Upper lobe of left lung (tissue), 6 donors: ENCODE results near the gene EPC1. TPM values are rescaled to one million over a fixed set of nuclear protein-coding genes. Genes with fewer than 3 reads are reported as not detected.
"Not testable (repeated sequence)": the region's sequence is repeated elsewhere in the genome, so short reads cannot be mapped to it uniquely, and the experiment has no call there.

ENCODE experiments used
- ATAC-seq, 2 donors: fragments of 200-7000 bp; cut with Tn5 transposase; one replicate each; pipeline ENCODE4 v1.9.1; 2022; ENCODE audit warnings: mild to moderate bottlenecking in 2 of 2, moderate library complexity in 2 of 2; ENCODE audit not compliant: low FRiP score in 2 of 2
- DNase-seq, 2 donors: peaks; one replicate each; pipeline ENCODE4 v3.0.0-alpha.2; 2019 to 2020
- H3K27ac ChIP-seq, 4 donors: fragments of 200-600 bp; sonication (generic); one replicate each; pipeline ENCODE4 v1.5.1; 2016 to 2019
- H3K27me3 ChIP-seq, 4 donors: fragments of 200-600 bp; sonication (generic); one replicate each; pipeline ENCODE4 v1.5.1; 2017 to 2019
- H3K36me3 ChIP-seq, 4 donors: fragments of 200-600 bp; sonication (generic); one replicate each; pipeline ENCODE4 v1.5.1; 2016 to 2019
- H3K4me1 ChIP-seq, 4 donors: fragments of 200-600 bp; sonication (generic); one replicate each; pipeline ENCODE4 v1.5.1; 2018 to 2019
- H3K4me3 ChIP-seq, 4 donors: fragments of 200-600 bp; sonication (generic); one replicate each; pipeline ENCODE4 v1.5.1; 2017 to 2019; ENCODE audit warnings: mild to moderate bottlenecking in 2 of 4, moderate library complexity in 1 of 4
- H3K9me3 ChIP-seq, 4 donors: fragments of 200-600 bp; sonication (generic); one replicate each; pipeline ENCODE4 v1.5.1; 2018 to 2019
- CTCF ChIP-seq, 6 experiments: fragments of 450-650 bp in 4 of 6; fragments of 200-600 bp in 2 of 6; sonication (generic) in 2 of 6; IDR thresholded peaks; one replicate each; pipeline ENCODE4 v1.5.1; 2016 to 2019; ENCODE audit warnings: antibody characterized with exemption in 6 of 6
- EP300 ChIP-seq, 4 donors: sonication (generic); formaldehyde crosslinking; IDR thresholded peaks; one replicate each; pipeline ENCODE4 v1.5.1; 2017; ENCODE audit warnings: antibody characterized with exemption in 4 of 4, control low read depth in 2 of 4
- POLR2A ChIP-seq, 4 donors: fragments of 450-650 bp; IDR thresholded peaks; one replicate each; pipeline ENCODE4 v1.5.1; 2016 to 2017; ENCODE audit warnings: antibody characterized with exemption in 4 of 4, mild to moderate bottlenecking in 2 of 4
- POLR2AphosphoS5 ChIP-seq, 2 donors: sonication (generic); formaldehyde crosslinking; IDR thresholded peaks; one replicate each; pipeline ENCODE4 v1.5.1; 2017; ENCODE audit warnings: antibody characterized with exemption in 2 of 2
- WGBS, 2 donors: methylation state at CpG; one replicate each; pipeline ENCODE4 v1.1.5; 2017 to 2018; 5-methylcytosine and 5-hydroxymethylcytosine counted together
- total RNA-seq, 6 donors: library from RNA; depleted of rRNA in 4 of 6; stranded (reverse); fragments of >200 nt in 4 of 6; gene quantifications; one replicate each; pipeline versions ENCODE4 v1.1.0 to v1.2.1, GENCODE V29; 2016 to 2021
- donor health status: DM: no; HTN: no; CAD: no; lungs with moderate emphysema.
- donor health status: DM: no; HTN: yes; CAD: no; lungs with severe emphysema.

EPC1 gene
- total RNA-seq, 6 donors from 2014 or later: 26.2 to 82.8 (median 36.7) TPM

- H3K36me3 ChIP-seq: no peaks in the 10 kb centered on the region
- TF ChIP-seq CTCF (IDR thresholded peaks at IDR 0.05): no peak
- no peak for TF ChIP-seq POLR2A (IDR thresholded peaks at IDR 0.05)
- no peak for TF ChIP-seq POLR2AphosphoS5 (IDR thresholded peaks at IDR 0.05)
- no peak for TF ChIP-seq EP300 (IDR thresholded peaks at IDR 0.05)
- no peak overlapping the region for H3K4me3 ChIP-seq
- H3K27ac ChIP-seq: no peak overlapping the region
- ATAC-seq (no peak), DNase-seq (no peak)
- WGBS, 2 donors: 71 to 85% methylated on average over 3 of the region's 3 CpGs
- no peaks in the 10 kb centered on the region for H3K27me3 ChIP-seq
- H3K9me3 ChIP-seq: peaks cover 0 to 8% (median 0%) of the 10 kb centered on the region in 4 donors
- no peaks in the 10 kb centered on the region for H3K4me1 ChIP-seq
Measured at GRCh38 chr10:32229170-32229569, 117.8 kb downstream of the EPC1 start.

GRCh38 chr10:32227802-32228201 lies 119.2 kb downstream of the EPC1 start:
- WGBS, 2 donors: 37 to 81% methylated on average over 2 of the region's 2 CpGs
- no peaks in the 10 kb centered on the region for H3K4me1 ChIP-seq
- H3K36me3 ChIP-seq: no peaks in the 10 kb centered on the region
- DNase-seq (no peak), ATAC-seq (no peak)
- no peak overlapping the region for H3K4me3 ChIP-seq
- no peaks in the 10 kb centered on the region for H3K9me3 ChIP-seq
- no peaks in the 10 kb centered on the region for H3K27me3 ChIP-seq
- no peak overlapping the region for H3K27ac ChIP-seq
- TF ChIP-seq POLR2AphosphoS5 (IDR thresholded peaks at IDR 0.05) (no peak), CTCF (IDR thresholded peaks at IDR 0.05) (no peak), POLR2A (IDR thresholded peaks at IDR 0.05) (no peak), EP300 (IDR thresholded peaks at IDR 0.05) (no peak)

GRCh38 chr10:32226624-32227023 lies 120.3 kb downstream of the EPC1 start:
- no peaks in the 10 kb centered on the region for H3K36me3 ChIP-seq
- no peak overlapping the region for H3K4me3 ChIP-seq
- no peaks in the 10 kb centered on the region for H3K4me1 ChIP-seq
- TF ChIP-seq POLR2AphosphoS5 (IDR thresholded peaks at IDR 0.05) (no peak), CTCF (IDR thresholded peaks at IDR 0.05) (no peak), EP300 (IDR thresholded peaks at IDR 0.05) (no peak), POLR2A (IDR thresholded peaks at IDR 0.05) (no peak)
- no peak overlapping the region for H3K27ac ChIP-seq
- H3K9me3 ChIP-seq: no peaks in the 10 kb centered on the region
- WGBS, 2 donors: 91 to 100% methylated on average over 1 of the region's 1 CpG
- no peaks in the 10 kb centered on the region for H3K27me3 ChIP-seq
- DNase-seq (no peak), ATAC-seq (no peak)

- Histone ChIP-seq H3K4me3 (no peak overlapping the region), H3K9me3 (no peaks in the 10 kb centered on the region), H3K36me3 (no peaks in the 10 kb centered on the region), H3K4me1 (no peaks in the 10 kb centered on the region), H3K27ac (no peak overlapping the region), H3K27me3 (no peaks in the 10 kb centered on the region)
- DNase-seq: no peak
- no peak for ATAC-seq
- 87 to 89% methylated on average over 8 of the region's 8 CpGs for WGBS, 2 donors
- no peak for TF ChIP-seq CTCF (IDR thresholded peaks at IDR 0.05)
- TF ChIP-seq EP300 (IDR thresholded peaks at IDR 0.05): no peak
- TF ChIP-seq POLR2A (IDR thresholded peaks at IDR 0.05): no peak
- TF ChIP-seq POLR2AphosphoS5 (IDR thresholded peaks at IDR 0.05): no peak
Measured at GRCh38 chr10:32225976-32226375, 121.0 kb downstream of the EPC1 start.

GRCh38 chr10:32222376-32222775 lies 124.6 kb downstream of the EPC1 start:
- not testable (repeated sequence) for DNase-seq, H3K27ac ChIP-seq, H3K9me3 ChIP-seq, H3K36me3 ChIP-seq, H3K4me1 ChIP-seq, ATAC-seq, H3K4me3 ChIP-seq, H3K27me3 ChIP-seq
- 88 to 89% methylated on average over 4 of the region's 4 CpGs for whole genome bisulfite sequencing, 2 donors

GRCh38 chr10:32219156-32219555 lies 127.8 kb downstream of the EPC1 start:
- H3K4me1 ChIP-seq, DNase-seq, H3K27me3 ChIP-seq, H3K27ac ChIP-seq, H3K9me3 ChIP-seq, H3K36me3 ChIP-seq, H3K4me3 ChIP-seq, ATAC-seq: not testable (repeated sequence)
- WGBS, 2 donors: 83 to 90% methylated on average over 6 of the region's 6 CpGs

- not testable (repeated sequence) for H3K36me3 ChIP-seq, DNase-seq, H3K27ac ChIP-seq, ATAC-seq, H3K4me1 ChIP-seq, H3K4me3 ChIP-seq, H3K27me3 ChIP-seq, H3K9me3 ChIP-seq
- WGBS, 2 donors: 66 to 70% methylated on average over 5 of the region's 5 CpGs
Measured at GRCh38 chr10:32218206-32219044, 128.5 kb downstream of the EPC1 start.
